Colon (tissue), 2 donors: ENCODE data around the gene SLU7.

Source experiments
- FAIRE-seq: peaks from 2 replicates; lab custom pipeline; 2012; peaks lifted over from hg19 to GRCh38; lab: Jason Lieb, UNC
- donor health status: control.
- donor health status: control.

Gene SLU7

DNA sequence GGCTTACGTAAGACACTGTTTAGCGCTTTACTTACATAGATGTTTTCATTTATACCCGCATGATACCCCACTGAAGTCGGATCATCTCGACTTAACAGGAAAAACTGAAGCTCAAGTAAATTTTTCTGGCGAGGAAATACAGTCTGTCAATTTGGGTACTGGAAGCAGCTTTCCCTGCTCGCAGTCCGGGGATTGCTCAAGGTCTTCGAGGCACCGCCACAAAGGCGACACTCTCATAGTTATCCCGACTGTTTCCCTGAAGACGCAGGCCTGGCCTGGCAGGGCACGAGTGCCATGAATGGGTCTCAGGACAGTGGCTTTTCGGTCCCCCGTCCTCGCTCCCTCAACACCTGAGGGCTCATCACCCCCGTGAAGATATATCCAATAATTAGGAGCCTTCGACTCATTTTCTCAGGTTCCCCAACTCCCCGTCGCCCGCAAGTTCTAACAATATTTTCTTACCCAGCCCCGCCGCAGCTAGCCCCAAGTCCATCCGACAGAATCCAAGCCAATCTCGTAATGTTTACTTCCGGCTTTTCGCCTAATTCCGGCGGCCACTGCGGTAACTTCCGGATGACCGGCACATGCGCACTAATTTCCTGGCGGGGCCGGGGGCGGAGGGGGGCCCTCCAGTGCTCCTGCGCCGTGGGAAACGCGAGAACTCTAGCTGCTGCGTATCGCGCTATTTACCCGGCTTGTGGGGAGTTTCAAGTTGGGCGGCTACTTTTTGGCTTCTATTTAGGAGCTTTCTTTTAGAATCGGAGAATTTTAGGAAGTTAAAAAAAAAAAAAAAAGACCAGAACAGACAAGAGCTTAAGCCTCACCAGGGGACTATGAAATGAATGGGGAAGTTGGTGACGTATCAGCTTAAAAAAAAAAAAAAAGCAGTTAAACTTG is at the start of gene SLU7:
TSS of gene SLU7 (minus strand) at position 521 of the 897 bp plus-strand sequence. CDS start 3,787 bp downstream, outside the sequence.
- FAIRE-seq = no peak

DNA sequence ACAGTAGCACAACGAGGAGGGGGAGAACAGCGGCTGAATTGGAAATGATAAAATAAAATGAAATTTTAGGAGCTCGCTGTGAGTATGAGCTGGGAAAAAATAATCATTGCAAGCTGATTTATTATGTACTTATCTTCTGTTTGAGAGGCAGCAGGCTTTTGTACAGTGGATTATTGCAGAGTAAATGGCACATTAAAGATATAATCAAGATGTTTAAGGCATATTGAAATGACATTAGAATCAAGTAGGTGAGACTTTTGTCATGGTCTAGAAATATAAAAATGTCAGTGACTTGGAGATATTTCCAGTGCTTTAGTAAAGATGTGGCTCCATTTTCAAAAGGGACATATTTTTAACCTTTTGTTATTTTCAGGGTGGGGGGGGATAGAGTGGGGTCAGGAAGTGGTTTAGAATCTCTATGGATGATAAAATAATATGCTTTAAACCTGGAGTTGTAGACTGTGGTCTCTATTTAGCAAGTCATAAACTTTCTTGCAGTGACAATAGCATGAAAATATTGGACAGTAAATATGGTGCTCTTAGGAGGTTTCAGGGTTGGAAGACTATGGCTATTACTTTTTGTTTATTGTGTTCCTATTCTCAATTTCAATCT is 49.6 kb upstream of the SLU7 start:
- FAIRE-seq = no peak

DNA sequence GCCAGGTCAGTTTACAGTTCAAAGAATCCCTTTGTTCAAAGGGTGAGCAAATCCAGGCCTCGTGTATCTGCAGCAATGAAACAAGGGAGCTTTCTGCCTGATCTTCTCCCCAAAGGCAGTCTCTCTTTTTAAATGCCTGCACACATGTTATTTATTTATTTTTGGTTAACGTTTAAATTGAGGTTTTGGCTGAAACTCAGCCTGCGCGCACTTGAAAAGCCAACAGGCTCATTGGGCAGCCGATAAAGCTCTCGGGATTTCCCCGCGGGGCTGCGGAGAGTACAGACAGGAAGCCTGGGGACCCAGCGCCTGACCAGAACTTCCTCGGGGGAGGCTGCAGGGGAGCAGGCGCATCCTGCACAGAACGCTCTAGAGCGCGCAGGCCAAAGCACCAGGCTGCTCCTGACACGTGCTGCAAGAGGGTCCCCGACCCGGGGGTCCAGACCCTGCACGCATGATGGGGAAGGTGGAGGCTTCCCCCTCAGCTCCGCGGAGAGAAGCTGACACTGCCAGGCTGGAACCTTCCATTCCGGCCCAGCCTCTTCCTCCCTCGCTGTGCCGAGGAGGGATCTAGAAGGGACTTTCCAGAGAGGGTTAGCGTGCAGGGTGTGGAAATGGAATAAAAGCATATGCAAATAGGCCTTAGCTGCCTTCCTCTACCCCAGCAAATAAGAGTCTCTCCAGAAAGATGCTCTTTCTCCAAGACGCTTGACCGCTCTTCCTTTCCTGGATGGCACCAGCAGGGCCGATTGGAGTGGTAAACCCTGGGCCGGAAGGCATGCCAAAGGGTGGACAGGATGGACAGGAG is 48.9 kb upstream of the SLU7 start:
- FAIRE-seq = no peak

DNA sequence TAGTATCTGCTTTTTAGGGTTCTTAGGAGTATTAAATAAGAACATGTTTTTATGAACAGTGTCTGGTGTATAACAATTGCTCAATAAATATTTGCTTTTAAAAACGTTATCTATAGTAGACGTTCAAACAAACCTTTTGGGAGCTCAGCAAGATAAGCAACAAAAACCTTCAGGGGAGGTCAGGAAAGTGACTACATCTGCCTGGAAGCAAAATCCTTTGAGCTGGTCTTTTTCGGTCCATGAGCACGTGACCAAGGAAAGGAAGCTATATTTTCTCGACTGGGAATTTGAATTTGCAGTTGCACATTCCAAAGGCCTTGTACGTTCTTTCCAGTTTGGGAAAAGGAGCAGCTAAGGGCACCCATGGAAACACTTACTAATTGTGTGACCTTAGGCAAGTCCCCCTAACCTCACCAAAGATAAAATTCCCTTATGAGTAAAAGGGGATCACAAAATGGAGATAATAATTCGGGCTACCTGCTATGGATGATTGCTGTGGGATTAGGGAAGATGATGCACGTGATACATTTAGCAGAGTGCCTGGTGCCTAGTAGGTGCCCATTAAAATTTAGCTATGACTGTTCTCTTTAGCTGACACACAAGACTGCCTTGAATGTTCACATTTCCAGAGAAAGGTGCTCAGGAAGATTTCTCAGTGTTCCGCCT is 48.1 kb upstream of the SLU7 start:
- no peak for FAIRE-seq

DNA sequence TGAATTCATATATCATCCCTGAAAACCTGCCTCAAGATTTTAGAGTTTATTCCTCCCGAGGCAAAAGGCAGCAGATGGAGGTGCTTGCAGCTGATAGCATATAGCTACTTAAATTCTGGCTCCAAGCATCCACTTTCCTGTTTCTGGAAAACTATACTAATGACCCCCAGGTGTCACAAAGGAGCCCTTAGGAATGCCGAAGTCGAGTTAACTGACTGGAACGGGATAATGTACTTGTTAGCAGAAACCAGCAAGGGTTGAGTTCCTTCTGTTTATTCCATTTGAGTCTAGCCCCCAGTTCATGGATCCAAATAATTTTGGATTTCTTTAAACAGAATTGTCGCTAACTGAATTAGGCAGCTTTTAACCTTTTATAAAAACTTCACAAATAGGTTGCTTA is 47.2 kb upstream of the SLU7 start:
- no peak for FAIRE-seq

DNA sequence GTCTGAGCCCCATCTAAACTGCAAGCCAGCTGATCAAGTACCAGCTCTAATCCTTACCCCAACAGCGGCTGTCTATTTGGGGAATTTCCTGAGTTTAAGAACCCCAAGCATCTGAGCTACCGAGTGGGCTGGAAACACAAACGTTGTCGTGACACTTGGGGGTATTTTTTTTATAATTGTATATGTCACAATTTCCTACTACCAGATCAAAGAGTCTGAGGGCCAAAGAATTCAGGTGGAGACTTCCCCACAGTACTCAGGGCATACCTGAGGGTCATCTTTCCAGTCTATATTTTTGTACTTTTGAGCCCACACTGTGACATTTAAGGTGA is 45.6 kb upstream of the SLU7 start:
- FAIRE-seq = no peak

DNA sequence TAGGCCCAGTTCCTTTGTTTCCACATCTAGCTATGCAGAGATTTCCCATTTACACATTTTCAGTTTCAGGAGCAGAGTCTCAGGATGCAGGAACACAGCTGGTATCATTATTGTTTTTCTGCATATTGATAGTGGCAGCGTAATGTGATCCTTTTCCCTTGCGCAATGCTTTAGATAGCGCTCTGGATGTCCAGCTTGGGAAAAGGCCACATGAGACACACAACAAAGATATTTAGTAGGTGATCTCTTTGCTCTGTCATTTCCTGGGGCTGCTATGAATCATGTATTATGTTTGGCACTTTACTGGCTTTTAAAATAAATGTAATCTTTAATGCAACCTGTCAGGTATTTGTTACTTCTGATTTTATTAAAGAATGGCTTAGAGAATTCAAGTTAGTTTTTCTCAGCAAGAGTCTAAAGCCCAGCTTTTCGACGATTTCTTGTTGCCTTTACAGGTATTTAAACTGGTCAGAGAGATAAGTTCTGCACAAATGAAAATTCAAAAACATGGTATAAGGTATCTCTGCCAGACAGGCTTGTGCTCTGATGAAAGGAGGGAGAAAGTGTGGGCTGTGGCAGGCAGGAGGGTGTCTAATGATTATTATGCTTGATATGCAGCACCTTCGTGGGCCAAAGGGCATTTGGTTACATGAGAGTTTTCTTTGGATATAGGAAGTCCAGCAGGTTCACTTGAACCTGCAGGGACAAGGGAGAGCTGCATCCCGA is 45.0 kb upstream of the SLU7 start:
- no peak for FAIRE-seq

DNA sequence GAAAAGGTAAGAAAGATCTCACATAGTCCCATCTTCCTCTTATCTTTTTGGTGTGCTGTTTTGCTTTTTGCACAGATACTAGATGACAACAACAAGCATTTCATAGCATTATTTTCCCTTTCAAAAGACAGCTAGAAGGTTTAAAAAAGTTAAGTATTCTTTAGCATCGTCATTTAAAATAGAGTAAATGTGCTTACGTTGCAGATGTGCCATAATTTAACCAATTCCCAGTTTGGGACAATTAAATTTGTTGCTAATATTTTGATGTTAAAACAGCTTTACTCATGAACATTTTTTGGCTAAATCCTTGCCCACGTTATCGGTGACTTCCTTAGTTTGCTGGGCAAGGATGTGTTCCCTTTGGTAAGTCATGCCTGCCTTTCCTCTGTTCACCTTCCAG is 44.3 kb upstream of the SLU7 start:
- no peak for FAIRE-seq

DNA sequence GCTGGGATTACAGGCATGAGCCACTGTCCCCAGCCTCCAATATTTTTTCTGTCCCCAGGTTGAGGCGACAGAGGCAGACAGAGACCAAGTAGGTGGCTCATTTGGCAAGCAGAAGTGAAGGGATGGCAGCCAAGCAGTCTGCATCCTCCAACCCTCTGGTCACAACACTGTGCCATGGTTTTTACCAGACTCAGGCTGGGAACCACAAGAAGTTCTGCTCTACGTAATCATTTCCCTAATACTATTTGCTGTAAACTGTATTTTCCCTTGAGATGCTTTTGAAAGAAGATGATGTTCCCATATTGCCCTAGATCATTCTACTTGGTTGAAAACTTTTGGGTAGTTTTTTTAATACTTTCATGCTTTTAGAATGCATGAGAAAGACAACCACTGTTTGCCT is 43.3 kb upstream of the SLU7 start:
- no peak for FAIRE-seq

DNA sequence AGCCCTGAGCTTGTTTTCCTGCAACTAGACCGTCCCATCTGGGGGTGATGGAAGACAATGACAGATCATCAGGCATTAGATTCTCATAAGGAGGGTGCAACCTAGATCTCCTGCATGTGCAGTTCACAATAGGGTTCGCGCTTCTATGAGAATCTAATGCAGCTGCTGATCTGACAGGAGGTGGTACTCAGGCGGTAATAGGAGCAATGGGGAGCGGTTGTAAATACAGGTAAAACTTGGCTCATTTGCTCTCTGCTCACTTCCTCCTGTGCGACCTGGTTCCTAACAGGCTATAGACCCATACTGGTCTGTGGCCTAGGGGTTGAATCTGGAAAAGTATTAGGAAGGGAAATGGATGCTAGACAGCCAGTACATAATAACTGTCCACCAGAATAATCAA is 42.5 kb upstream of the SLU7 start:
- FAIRE-seq = no peak

DNA sequence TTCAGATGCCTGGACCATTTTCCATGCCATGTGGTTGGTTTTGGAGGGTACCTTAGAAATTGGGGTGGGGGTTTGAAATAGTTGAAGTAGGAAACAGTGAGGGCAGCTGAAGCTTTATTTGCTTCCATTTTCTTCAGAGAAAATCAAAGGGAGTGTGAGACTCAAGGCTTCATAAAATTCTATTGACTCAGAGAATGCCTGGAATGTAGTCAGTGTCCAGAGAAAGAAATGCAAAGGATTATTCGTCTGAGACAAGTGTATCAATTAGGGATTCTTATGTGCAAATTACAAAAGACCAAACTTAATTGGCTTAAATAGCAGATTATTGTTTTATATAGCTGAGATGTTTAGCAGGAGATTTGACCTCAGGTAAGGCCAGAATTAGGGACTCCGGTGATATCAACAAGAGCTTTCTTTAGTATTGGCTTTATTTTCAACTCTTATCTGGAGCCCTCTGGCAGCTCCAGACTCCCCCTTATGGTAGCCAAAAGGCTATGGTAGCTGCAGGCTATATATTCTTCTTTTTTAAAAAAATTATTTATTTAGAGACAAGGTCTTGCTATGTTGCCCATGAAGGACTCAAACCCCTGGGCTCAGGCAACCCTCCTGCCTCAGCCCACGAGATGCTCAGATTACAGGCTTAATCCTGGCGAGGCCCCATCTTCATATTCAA is 41.6 kb upstream of the SLU7 start:
- FAIRE-seq = no peak

DNA sequence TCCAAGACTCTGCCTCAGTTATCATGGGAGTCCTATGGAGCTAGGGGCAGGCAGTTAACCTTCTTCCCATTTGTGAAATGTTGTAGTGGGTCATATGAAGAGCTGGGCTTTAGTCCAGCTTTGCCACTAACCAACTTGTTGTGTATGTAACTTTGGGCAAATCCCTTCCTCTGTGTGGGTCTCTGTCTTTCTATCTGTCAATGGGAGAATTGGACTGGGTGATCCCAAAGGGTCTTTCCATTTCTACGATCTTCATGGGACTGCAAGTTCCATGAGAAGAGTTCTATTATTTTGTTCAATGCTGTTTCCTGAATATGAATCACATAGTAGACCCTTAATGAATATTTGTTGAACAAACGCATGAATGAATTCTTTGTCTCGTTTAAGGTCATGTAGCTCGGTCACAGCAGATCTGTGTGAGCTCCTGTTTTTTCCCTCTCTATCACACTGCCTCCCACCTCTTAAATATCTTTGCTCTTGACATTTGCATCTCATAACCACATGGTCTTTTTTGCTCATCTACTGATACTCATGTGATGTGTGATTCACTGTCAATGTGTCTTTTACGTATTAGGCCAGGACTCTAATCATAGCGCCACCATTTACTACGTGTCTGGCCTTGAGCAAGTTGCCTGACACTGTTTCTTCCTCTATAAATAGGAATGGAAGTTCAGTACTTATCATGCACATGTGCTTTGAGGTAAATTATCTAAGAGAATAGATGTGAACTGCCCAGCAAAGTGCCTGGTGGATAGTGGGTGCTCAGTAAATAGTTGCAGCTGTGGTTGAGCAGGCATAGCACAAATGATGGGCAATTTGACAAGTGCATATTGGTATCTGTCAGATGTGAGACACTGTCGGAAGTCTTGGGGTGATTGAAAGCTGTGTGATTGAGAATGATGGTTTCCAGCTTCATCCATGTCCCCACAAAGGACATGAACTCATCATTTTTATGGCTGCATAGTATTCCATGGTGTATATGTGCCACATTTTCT is 40.2 kb upstream of the SLU7 start:
- FAIRE-seq = no peak

DNA sequence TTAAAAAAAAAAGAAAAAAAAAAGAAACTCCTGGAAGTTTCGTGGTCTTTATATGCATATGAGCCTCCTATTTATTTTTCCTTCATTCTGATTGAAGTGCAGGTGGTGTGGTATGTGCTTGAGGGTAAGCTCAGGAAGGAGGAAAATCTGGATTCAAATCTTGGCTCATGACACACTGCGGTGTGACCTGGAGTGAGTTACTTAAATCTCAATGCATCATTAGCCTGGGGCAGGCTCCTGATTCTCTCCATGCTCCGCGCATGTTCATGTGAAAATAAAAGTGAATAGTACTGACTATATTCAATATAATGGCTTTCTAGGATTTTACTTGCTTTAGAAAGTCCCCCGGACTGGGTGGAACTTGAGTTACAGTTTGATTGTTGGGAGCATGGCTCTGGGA is 38.4 kb upstream of the SLU7 start:
- no peak for FAIRE-seq

DNA sequence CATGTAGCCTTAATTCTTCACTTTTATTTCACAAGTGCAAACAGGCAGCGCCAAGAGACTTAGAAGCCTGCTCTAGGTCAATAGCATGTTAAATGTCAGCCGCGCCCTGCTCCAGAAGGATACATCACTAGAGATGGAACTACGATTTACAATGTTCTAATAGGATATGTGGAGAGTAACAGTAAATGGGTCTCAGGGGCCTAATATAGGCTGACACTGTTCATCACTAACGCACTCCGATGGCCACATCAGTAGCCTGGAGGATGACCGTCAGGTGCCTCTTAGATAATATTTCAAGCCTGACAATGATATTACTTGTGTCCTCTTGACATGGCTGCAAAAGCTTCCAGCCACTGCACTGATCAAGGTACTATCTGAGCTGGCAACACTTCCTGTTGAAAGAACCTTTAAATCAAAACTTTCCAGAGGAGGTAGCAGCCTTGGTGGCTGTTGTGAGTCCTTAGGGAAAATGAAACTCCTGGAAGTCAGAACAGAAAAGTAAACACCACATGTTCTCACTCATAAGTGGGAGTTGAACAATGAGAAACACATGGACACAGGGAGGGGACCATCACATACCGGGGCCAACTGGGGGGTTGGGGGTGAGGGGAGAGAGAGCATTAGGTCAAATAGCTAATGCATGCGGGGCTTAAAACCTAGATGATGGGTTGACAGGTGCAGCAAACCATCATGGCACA is 37.7 kb upstream of the SLU7 start:
- FAIRE-seq = no peak

DNA sequence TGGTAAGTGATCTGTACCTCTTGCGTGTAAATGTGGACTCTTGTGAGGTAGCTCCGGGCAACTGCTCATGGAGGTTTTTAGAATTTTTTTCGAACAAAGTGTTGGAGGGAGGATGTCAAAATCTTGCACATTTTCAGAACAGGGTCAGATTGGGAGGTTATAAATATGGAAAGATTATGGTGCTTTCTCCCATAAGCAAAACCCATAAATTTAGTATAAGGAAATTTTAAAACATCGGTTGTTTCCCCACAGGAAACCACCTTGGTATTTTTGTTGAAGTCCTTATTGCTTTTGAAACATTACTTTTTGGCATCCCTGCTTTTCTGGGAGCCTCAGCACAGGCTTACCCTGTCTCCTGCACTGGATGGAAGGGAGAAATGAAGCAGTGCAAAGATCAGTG is 36.7 kb upstream of the SLU7 start:
- FAIRE-seq = no peak

DNA sequence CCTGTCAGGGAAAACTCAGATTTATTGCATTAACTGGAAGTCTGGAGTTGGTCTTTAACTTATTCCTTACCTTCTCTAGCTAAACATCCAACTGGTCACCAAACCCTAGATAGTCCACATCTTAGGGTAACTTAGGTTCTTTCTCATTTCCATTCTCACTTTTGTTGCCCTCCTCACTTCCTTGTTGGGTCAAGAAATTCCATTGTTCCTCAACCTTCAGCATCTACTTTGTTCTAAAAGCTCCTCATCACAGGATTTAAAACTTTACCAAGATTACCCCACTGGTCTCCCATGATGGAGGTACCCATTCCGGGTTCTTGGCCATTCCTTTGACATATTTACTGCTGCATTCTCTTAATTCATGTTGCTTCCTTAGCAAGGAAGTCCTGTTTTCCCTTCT is 34.9 kb upstream of the SLU7 start:
- FAIRE-seq = no peak

DNA sequence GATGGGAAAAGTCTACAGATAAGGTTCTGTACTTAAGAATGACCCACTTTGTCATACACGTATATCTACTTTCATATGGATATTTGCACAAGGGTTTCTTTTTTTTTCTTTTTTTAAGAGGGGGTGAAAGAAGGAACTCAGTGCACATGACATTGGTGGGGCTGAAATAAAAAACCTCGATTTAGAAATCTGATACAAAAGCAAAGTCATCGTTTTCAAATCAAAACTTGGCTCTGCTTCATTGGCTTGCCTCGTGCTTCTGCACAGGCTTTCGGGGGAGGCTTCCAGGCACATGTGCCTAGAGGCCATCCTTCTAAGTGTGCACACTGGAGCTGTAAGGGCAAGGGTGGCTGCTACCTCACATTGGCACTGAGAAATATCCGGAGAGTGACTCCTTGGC is 33.9 kb upstream of the SLU7 start:
- FAIRE-seq = no peak

DNA sequence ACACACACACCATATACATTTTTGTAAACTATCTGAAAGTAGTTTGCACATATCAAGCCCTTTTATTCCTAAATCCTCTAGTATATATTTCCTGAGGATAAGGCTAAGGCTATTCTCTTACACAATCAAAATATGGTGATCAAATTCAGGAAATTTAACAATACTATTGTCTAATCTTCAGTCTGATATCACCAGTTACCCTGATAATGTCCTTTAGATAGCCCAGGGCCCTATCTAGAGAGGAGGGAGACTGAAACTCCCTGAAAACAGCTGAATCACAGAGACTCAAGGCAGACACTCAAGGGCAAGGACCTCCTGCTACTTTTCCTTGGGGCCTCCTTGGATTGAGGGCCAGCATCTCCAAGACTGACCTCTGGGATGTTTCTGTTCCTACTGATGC is 33.2 kb upstream of the SLU7 start:
- no peak for FAIRE-seq

DNA sequence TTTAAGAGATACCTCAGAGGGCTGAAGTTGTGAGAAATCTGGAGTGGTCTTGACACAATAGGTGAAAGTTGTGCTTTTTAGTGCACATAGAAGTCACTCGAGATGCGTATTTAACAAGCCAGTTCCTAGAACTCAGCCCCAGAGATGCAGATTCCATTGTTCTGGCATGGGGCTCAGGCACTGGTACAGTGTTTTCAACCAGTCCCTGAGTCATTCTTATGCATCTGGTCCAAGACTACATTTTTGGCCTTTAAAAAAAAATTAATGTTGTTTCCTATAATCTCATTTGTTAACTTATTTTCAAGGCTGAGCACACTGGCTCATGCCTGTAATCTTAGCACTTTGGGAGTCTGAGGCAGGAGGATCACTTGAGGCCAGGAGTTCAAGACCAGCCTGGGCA is 32.4 kb upstream of the SLU7 start:
- no peak for FAIRE-seq
